Measurements from ENCODE around the gene CDON.

The CDON gene

GRCh38 chr11:125954945-125955640, 107.6 kb downstream of the CDON start:
- DNase-seq: no peak

DNA sequence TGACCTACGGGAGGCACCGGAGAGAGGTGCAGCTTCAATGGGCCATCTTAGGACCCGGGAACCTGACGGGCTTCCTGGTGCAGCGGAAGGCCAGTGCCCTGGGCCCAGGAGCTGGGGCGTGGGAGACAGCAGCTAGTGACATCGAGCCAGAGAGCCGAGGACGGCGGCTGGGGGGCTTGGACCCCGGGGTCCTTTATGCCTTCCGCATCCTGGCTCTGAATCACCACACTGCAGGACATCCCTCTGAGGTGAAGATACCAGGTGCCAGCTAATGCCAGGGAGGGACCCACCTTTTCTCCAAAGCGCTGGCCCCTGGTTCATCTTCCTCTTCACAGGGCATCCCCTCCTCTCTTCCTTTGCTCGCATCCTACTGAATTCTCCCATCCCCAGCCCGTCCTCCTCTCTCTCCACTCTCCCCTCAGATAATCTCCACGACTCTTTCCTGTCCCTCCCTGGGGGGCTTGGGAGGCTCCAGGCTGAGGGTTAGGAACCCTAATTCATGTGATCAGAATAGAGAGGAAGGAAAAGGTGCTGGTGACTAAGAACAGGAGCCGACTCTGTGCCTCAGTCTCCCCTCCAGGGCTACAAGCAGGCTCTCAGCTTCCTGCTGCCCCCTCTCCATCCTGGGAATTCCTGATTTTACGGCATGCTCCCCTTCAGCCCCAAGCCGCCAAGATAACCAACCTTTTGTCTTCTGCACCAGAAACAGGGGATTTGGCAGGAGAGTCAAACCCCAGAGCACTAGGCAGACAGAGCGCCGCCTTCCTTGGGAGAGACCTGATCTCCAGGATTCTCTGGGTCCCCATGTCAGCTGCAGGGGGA, 108.3 kb downstream of the CDON start:
- no peak for DNase-seq

GRCh38 chr11:125953401-125953935, 109.2 kb downstream of the CDON start:
- DNase-seq: no peak

DNA sequence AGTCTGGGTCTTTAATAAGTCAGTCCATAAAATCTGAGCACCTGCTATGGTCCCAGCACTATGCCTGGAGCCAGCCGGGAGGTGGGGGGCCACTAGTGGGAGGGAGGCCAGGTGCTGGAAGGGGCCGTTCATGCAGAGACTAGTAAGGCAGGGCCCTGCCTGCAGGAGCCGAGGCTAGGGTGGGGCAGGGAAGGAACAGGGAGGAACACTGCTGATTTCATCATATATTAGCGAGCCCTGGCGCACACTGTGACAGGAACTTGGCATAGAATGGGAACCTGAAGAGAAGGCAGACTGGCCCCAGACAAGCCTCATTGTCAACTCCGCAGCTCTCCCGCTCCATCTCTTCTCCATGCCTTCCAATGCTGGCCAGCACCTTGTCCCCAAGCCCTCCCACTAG, 109.7 kb downstream of the CDON start:
- no peak for DNase-seq

DNA sequence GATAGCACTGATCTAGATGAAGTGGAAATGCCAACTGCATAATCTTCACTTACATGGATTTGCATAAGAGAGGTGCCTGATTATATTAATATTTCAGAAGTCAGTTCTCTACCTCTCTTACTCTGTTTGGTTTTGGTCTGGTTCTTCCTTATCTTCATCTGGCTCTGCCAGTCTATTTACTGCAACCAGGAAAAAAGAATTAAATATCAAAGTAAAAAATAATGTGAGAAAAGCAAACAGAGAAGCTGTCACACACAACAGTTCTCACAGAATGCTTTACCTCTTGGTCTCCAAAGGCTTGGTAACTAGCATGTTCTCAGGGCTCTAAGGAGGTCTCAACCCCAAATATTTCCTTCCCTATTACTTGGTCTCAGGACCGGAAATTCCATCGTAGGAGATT, 110.1 kb downstream of the CDON start:
- DNase-seq: no peak

- no peak for DNase-seq
Observed at GRCh38 chr11:125951731-125952130, 110.9 kb downstream of the CDON start.

GRCh38 chr11:125950696-125951651, 111.7 kb downstream of the CDON start:
- no peak for DNase-seq

DNA sequence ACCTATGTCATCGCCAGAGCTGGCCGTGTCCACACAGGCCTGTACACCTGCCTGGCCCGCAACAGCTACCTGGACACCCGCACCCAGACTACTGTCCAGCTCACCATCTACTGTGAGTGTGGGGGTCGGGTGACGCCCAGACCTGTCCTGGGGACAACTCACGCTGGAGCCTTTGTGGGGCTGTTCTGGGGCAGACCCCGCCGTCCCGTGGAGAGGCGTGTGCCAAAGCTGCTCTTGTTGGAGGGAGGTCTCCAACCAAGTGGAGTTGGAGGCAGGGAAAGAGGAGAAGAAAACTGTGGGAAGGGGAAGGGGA, 112.5 kb downstream of the CDON start:
- no peak for DNase-seq

DNA sequence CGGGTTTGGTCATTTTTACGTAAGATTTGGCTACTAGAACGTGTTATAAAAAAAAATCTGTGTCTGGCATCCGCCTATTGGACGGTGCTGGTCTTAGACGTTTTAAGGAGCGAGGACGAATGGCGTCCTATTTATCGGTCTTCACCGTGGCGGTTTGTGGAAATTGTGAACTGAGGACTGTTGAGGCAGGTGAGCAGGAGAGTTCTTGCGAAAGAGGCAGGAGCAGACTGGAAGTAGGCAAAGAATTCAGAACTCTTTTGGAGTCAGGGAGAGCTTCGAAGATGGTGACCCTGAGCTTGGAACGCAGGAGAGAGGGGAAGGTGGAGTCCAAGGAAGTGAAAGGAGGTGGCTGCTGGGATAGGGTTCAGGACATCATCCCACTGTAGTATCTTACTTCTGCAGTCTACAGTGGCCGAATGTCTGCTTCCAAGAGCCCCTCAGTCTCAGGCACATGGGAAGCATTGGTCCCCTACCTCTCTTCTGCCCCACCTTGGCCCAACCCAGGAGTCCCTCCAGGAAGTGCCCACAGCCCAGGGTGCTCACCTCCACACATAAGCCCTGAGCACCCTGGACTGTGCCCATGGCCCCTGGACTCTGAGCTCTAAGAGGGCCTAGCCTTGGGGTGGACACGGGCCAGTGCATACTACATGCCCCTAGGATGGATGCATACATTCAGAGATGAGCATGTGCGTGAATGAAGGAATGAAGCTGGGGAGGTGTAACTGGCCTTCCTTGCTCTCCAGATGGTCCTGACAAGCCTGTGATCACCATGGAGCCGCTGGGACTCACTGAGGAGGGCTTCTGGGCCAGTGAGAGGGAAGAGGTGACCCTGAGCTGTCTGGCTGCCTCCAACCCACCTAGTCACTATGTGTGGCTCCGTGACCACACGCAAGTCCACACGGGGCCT, 113.1 kb downstream of the CDON start:
- DNase-seq: no peak

DNA sequence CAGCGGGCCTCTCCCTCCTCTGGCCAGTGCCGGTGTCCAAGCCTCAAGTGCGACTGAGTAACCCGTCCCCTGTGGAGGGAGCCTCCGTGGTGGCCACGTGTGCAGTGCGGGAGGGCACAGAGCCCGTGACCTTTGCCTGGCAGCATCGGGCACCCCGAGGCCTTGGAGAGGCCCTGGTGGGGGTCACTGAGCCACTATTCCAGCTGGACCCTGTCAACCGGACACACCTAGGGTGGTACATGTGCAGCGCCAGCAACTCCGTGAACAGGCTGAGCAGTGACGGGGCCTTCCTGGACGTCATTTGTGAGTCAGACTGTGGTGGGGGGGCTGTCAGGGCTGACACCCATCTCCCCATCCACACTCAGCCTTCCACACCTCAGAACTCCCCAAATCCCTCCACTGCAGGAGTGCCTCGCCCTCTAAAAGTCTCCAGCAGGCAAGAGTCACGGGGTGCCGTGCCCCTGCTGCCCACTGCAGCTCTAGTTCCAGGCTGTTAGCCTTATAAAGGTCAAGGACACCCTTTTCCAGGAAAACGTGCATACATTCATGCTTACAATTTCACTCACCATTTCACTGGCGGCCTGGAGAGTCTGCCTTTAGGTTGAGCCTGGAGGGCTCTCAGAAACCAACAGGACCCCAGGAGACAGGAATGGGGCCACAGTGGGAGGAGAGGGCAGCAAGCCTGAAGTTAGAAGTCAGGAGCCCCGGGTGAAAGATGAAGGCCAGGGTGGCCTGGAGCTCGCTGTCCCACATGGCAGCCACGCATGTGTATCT, 114.2 kb downstream of the CDON start:
- no peak for DNase-seq

DNA sequence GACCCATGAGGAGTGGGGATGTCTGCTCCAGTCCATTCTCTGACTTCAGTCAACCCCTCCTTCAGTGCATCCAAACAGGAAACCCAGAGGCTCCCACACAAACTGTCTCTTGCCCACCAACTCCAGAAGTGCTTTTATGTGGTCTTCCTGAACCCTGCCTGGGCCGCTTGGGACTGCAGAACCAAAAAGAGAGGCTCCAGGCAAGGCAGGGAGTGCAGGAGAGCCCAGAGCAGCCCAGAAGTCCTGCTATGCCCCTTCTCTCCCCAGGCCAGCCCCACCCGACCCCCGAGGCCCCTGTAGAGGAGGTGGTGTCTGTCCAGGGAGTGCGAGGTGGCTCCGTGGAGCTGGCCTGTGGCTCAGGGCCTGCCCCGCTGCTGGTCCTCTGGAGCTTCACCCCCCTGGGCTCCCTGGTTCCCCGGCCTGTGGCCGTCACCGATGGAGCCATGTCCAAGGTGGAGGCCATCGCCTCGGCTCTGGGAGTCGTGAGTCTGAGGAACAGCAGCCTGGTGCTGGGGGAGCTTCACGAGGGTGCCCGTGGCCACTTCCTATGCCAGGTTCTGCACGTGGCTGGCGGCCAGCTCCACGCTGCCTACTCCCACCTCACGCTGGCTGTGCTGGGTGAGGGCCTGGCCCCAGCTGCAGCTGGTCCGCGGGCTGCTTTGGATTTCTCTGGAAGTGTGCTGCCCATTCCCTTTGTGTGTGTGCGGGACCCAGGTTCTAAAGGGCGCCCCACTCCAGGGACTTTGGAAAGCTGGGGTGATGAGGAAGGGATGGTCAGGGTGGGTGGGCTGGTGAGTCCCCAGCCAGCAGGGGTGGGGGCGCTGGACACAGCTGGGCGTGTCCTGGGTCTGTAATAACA, 115.0 kb downstream of the CDON start:
- DNase-seq: no peak

DNA sequence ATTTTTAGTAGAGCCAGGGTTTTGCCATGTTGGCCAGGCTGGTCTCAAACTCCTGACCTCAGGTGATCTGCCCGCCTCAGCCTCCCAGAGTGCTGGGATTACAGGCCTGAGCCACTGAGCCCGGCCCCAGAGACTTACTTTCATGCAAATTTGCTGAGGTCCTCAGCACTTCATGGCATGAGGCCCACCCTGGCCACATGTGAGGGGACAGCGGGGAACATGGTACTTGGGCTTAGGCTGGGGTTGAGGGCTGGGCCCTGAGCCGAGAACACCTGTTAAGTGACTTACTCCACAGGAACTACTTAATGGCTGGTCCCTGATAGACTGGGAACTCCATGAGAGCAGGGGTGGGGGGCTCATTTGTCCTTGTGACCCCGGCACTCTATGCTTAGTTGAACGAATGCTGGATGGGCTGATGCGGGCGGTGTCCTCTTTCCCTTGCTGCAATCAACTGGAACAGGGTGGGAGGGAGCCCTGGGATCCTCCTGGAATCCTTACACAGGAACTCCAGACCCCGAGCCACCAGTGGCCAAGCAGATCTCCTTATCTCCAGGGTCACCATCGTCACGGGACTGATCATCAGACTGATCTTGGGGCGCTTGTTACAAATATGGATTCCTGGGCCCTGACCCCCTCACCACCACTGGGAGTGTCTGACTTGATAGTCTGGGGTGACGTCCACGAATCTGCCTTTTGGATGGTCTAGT, 115.8 kb downstream of the CDON start:
- DNase-seq: no peak

- DNase-seq: no peak
Observed at GRCh38 chr11:125945797-125946520, 116.7 kb downstream of the CDON start, which contains the start of gene VSIG10L2. TSS of gene VSIG10L2 (plus strand) at chr11:125946044. CDS start at chr11:125946056, 12 bp downstream.

DNA sequence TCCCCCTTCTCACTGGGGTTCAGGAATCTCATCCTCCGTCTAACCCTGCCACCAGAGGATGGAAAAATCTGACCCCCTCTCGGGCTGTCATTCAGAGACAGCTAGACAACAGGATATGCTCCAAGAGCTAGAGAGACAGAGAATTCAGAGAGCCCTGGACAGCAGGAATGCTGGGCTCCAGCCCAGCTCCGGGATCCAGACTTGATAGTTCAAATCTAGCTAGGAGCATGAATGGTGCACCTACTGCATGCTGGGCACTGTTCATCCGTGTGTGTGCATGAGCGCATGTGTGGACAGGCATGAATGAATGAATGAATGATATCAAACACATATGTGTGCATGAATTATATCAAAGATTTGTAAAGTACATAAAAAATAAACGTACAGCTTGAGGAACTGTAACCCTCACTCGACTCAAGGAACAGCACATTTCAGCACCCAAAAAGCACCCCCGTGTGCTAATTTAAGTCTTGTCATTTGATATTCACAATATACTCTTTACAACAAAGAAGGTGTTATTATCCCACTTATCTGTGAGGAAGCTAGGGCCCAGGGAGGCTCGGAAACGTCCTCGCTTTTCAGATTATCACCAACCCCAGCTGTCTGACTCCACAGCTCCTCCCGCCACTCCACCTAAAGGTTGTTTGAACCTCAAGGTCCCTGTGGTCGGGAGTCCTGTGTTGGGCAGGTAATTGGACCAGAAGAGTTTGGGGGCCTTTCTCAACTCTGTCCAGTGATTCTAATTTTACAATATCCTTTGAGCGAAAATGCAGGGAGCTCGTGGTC, 117.5 kb downstream of the CDON start:
- DNase-seq: no peak

DNA sequence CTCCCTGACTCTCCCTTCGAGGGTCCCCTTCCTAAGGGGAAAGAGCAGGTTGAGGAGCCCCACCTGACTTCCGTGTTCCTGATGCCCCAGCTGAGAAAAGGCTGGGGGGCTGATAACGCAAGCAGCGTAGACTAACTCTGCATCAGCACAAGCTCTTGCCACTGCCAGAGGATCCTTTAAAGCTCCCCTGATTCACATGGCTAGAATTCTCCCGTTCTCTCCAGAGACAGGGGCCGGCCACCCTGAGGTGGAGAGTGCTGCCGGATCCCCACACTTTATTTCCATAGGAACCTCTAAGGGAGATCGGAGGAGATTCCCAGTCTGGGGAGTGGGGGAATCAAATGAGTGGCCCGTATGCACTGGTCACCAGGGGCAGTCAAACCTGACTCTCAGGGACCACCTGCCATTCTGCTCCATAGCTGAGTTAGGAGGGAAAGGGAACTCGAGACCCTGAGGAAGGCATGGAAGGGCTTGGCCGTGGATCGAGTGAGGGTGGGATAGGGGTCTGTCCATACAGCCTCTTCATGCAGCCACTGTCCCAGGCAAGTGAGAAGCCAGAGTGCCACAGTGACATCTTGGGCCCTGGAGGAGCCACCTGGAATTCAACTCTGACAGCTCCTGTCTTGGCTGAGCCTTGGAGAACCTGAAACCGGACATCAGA, 118.2 kb downstream of the CDON start:
- DNase-seq: no peak

DNA sequence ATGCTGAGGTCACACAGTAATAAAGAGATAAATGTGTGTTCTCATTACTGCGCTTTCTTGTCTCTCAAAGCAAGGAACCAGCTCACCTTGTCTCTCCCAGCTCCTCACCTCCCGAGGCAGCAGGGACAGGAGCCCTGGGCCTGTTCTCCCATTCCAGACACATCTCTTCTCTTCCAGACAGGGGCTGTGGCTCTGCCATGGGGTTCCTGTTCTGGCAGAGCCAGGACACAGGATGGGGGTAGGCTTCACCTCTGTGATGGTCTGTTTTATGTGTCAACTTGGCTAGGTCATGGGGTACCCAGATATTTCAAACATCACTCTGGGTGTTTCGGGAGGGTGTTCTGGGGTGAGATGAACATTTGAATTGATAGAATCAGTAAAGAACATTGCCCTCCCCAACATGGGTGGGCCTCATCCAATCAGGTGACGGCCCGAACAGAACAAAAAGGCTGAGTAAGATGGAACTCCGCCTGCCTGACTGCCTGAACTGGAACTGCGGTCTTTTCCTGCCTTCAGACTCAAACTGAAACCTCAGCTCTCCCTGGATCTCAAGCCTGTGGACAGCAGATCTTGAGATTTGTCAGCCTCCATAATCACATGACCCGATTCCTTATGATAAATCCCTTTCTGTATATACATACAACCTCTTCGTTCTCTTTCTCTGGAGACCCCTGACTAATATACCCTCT, 118.9 kb downstream of the CDON start:
- no peak for DNase-seq
